ENCODE measurements around the gene LCN9. TPM values are rescaled to one million over a fixed set of nuclear protein-coding genes. Genes with fewer than 3 reads are reported as not detected.

Gene LCN9
- total and polyA plus RNA-seq, 2 of the 4 experiments (the other 2 are of a cell fraction): not detected

DNA sequence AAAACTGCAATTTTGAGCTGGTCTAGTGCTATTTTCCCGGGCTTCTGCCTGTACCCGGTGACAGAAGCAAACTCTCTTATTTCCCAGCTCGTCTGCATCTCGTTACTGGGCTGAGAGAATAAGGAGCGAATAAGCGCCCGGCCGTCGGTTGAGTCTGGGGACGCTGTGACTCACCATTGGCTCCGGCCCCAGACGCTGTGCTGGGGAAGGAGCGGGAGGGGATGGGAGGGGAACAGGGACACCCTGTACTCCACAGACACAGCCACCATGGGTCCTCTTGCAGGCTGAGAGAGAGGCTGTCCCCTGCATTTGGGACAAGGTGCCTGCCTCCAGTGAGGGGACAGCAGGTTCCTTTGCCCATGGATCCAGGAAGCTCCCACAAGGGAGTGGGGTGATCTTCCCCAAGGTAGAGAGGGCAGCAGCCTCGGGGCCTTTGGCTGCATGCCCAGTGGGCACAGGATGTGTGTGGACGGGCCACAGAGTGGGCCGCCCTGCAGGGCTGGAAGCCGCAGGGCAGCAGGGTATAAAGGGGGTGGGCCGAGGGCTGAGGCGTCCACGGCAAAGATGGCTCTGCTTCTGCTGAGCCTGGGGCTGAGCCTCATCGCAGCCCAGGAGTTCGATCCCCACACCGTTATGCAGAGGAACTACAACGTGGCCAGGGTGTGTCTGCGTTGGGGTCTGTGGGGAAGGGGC, at the start of gene LCN9 (continued):
- no peak for TF ChIP-seq MAZ (IDR thresholded peaks at IDR 0.05; ENCODE audit: borderline replicate concordance, low read depth, low read length)

DNA sequence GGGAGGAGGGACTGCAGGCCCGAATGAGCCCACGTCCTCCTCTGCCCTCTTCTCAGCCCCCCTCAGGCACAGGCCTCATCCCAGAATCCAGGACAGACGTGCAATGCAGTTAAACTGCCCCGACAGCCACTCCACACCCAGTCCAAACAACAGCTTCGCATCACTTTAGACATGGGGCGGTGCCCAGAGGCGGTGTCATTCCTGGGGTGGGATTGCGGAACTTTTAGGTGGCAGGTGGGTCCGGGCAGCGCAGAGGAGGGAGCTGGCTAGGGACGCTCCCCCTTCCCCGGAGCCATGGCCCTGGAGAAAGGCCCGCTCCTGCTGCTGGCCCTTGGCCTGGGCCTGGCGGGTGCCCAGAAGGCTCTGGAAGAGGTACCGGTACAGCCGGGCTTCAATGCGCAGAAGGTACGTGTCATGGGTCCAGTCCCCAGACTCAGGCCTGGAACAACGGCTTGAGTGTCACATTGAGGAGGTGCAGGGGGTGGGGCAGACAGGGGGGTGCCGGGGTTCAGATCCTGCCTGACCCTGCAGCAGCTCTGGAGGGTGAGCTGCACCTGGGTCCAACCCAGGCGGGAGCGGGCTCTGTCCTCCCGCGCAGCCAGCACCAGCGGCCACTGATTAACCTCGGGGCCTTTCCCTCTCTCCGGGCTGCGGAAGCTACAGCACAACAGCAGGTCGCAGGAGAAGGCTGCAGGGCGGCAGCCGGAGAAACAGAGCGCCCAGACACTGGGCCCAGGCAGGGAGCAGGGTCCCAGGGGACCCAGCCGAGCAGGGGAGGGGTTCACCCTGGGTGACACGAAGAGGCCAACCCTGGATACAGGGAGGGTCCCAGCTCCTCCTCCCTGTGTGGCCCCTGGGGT, 48.9 kb upstream of the LCN9 start:
- DNase-seq (no peak), ATAC-seq (ENCODE audit: low read depth) (no peak)
- H3K14ac ChIP-seq (replicated peaks; ENCODE audit: low read depth, low read length): no peak overlapping the region
- no peak overlapping the region for H2AK9ac ChIP-seq (replicated peaks; ENCODE audit: low read depth, low read length, poor library complexity)
- no peak for TF ChIP-seq RAD21 (IDR thresholded peaks at IDR 0.05; ENCODE audit: low read length)
- no peak for TF ChIP-seq RCOR1 (IDR thresholded peaks at IDR 0.05; ENCODE audit: insufficient replicate concordance, low read length)
- TF ChIP-seq MAFK (IDR thresholded peaks at IDR 0.05; ENCODE audit: low read depth, low read length): no peak
- TF ChIP-seq BHLHE40 (IDR thresholded peaks at IDR 0.05; ENCODE audit: low read depth, low read length): no peak
- TF ChIP-seq POLR2A (IDR thresholded peaks at IDR 0.05; ENCODE audit: low read depth, low read length): no peak
- TF ChIP-seq, protein P1, sequence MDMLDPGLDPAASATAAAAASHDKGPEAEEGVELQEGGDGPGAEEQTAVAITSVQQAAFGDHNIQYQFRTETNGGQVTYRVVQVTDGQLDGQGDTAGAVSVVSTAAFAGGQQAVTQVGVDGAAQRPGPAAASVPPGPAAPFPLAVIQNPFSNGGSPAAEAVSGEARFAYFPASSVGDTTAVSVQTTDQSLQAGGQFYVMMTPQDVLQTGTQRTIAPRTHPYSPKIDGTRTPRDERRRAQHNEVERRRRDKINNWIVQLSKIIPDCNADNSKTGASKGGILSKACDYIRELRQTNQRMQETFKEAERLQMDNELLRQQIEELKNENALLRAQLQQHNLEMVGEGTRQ (IDR thresholded peaks at IDR 0.05; ENCODE audit: low read depth, low read length): no peak
- TF ChIP-seq CEBPB (IDR thresholded peaks at IDR 0.05; ENCODE audit: low read depth, low read length): no peak
- TF ChIP-seq ELK1 (IDR thresholded peaks at IDR 0.05; ENCODE audit: borderline replicate concordance, low read depth, low read length): no peak
- no peak for TF ChIP-seq MAZ (IDR thresholded peaks at IDR 0.05; ENCODE audit: borderline replicate concordance, low read depth, low read length)
- no peak for TF ChIP-seq FOS (IDR thresholded peaks at IDR 0.05; ENCODE audit: low read depth, low read length)
- TF ChIP-seq SMC3 (IDR thresholded peaks at IDR 0.05; ENCODE audit: low read depth, low read length): no peak
- TF ChIP-seq RFX5 (IDR thresholded peaks at IDR 0.05; ENCODE audit: low read depth, low read length): no peak
- H3K4ac ChIP-seq (ENCODE audit: low read depth, low read length): no peak overlapping the region
- H2BK15ac ChIP-seq (ENCODE audit: low read depth, low read length): no peak overlapping the region
- H4K20me1 ChIP-seq (ENCODE audit: insufficient read depth, low read length): no peaks in the 10 kb centered on the region
- no peak overlapping the region for H2AK5ac ChIP-seq (ENCODE audit: low read depth, low read length)
- H4K91ac ChIP-seq (ENCODE audit: insufficient read depth, low read depth, low read length): no peak overlapping the region
- H2BK20ac ChIP-seq (ENCODE audit: low read depth, low read length): no peak overlapping the region
- no peaks in the 10 kb centered on the region; the same call in 1 of the 2 replicates for H3K27me3 ChIP-seq (ENCODE audit: control insufficient read depth, insufficient read depth, low read length)
- H3K9me1 ChIP-seq (ENCODE audit: insufficient read depth, low read length): no peaks in the 10 kb centered on the region
- no peak overlapping the region for H2BK5ac ChIP-seq (ENCODE audit: low read depth, low read length, poor library complexity, severe bottlenecking)
- ChIA-PET POLR2A (ENCODE audit: unreplicated experiment) (no interaction called here), CTCF (no interaction called here)
- H3K9ac ChIP-seq (ENCODE audit: low read depth, low read length): no peak overlapping the region
- H3K36me3 ChIP-seq (ENCODE audit: control insufficient read depth, insufficient read depth, low read length): no peaks in the 10 kb centered on the region
- no TSS peak for BruUV-seq (replicated peaks)
- no peak overlapping the region for H3K18ac ChIP-seq (ENCODE audit: low read depth, low read length)
- H3K4me2 ChIP-seq (ENCODE audit: low read depth, low read length): no peak overlapping the region
- H3K56ac ChIP-seq (ENCODE audit: extremely low read depth, insufficient read depth, low read length): no peak overlapping the region
- H4K8ac ChIP-seq (ENCODE audit: low read depth in 2 of 2, low read length in 2 of 2): no peak overlapping the region
- in situ Hi-C loops (cut with MboI; ENCODE audit: low sequenced_read_pairs) (loop anchor here (25.0 kb wide), 1 partner anchor 323 kb away; no protein-coding TSS in a partner anchor), dilution Hi-C loops (cut with HindIII; ENCODE audit: low sequenced_read_pairs, unreplicated experiment) (no loop called here), intact Hi-C loops (cut with micrococcal nuclease) (no loop called here)
- H3K27ac ChIP-seq (ENCODE audit: insufficient read depth, low read length): no peak overlapping the region
- no peak overlapping the region for H4K5ac ChIP-seq (ENCODE audit: low read depth, low read length)
- H2AFZ ChIP-seq (replicated peaks; ENCODE audit: low read length, poor library complexity): no peak overlapping the region
- H3K4me1 ChIP-seq (ENCODE audit: control insufficient read depth, insufficient read depth, low read length): no peaks in the 10 kb centered on the region
- H3K9me3 ChIP-seq (ENCODE audit: control insufficient read depth, insufficient read depth, low read length): no peaks in the 10 kb centered on the region
- H3K79me1 ChIP-seq (ENCODE audit: low read depth in 1 of 2, low read length in 2 of 2): no peaks in the 10 kb centered on the region
- no peak overlapping the region for H3K23ac ChIP-seq (ENCODE audit: low read depth, low read length)
- H2BK120ac ChIP-seq (ENCODE audit: low read depth, low read length): no peak overlapping the region
- 71% methylated on average over 6 of the region's 34 CpGs; no CpG with 5 or more reads in 1 of the 2 experiments for WGBS, 2 experiments (ENCODE audit: extremely low coverage in 2 of 2, insufficient read length in 1 of 2)
- H3K4me3 ChIP-seq (ENCODE audit: insufficient read depth, low read depth, low read length): no peak overlapping the region
